PC-9 (cell line): ENCODE data around the gene GATA3. TPM values are rescaled to one million over a fixed set of nuclear protein-coding genes. Genes with fewer than 3 reads are reported as not detected.

ENCODE experiments used
- BruUV-seq: library from RNA; stranded (reverse); fragments of 400-500 nt; replicated peaks from 2 replicates; lab custom pipeline; 2021; lab: Mats Ljungman, UMichigan
- CTCF ChIA-PET: fragments of 300-600 bp; sonication (Branson Sonifier 250); formaldehyde crosslinking; loops from one replicate; lab custom pipeline; 2022; ENCODE audit warnings: antibody characterized with exemption; lab: Charles Lee
- POLR2A ChIA-PET: fragments of 300-600 bp; sonication (Branson Sonifier 250); formaldehyde crosslinking; loops from one replicate; lab custom pipeline; 2022; ENCODE audit warnings: antibody characterized with exemption; ENCODE audit not compliant: unreplicated experiment; lab: Charles Lee
- DNase-seq, 2 experiments: peaks; one replicate each; pipeline versions ENCODE4 v3.0.0 to v3.0.0-alpha.2; 2015 to 2022; ENCODE audit warnings: mixed read lengths in 1 of 2
- H2AFZ ChIP-seq: fragments of 200-600 bp; sonication (generic); 2 replicates; pipeline ENCODE4 v1.8.1; 2017; ENCODE audit warnings: antibody characterized with exemption
- H3F3A ChIP-seq: fragments of 200-600 bp; sonication (generic); 2 replicates; pipeline ENCODE4 v1.8.1; 2017; ENCODE audit warnings: antibody characterized with exemption, mild to moderate bottlenecking, low read depth; ENCODE audit not compliant: insufficient read depth
- H3K27ac ChIP-seq: fragments of 200-600 bp; sonication (generic); 2 replicates; pipeline ENCODE4 v1.6.1; 2016; ENCODE audit warnings: mixed run types
- H3K27me3 ChIP-seq: fragments of 200-600 bp; sonication (generic); 2 replicates; pipeline ENCODE4 v1.6.1; 2016; ENCODE audit warnings: low read depth, mixed run types; ENCODE audit not compliant: insufficient read depth
- H3K36me3 ChIP-seq: fragments of 200-600 bp; sonication (generic); 2 replicates; pipeline ENCODE4 v1.6.1; 2016; ENCODE audit warnings: low read depth, mixed run types
- H3K4me1 ChIP-seq: fragments of 200-600 bp; sonication (generic); replicated peaks from 2 replicates; pipeline ENCODE4 v1.6.1; 2016; ENCODE audit warnings: mixed run types; ENCODE audit not compliant: insufficient read depth
- H3K4me2 ChIP-seq: fragments of 200-600 bp; sonication (generic); 2 replicates; pipeline ENCODE4 v1.6.1; 2017; ENCODE audit warnings: mixed run types
- H3K4me3 ChIP-seq: fragments of 200-600 bp; sonication (generic); 2 replicates; pipeline ENCODE4 v1.6.1; 2016; ENCODE audit warnings: mixed run types
- H3K79me2 ChIP-seq: fragments of 200-600 bp; sonication (generic); 2 replicates; pipeline ENCODE4 v1.6.1; 2017; ENCODE audit warnings: low read depth, mixed run types
- H3K9me2 ChIP-seq: fragments of 200-600 bp; sonication (generic); 2 replicates; pipeline ENCODE4 v1.8.1; 2017; ENCODE audit warnings: mild to moderate bottlenecking; ENCODE audit not compliant: insufficient read depth
- H3K9me3 ChIP-seq: fragments of 200-600 bp; sonication (generic); 2 replicates; pipeline ENCODE4 v1.8.1; 2016; ENCODE audit warnings: low read depth; ENCODE audit not compliant: insufficient read depth
- H4K20me1 ChIP-seq: fragments of 200-600 bp; sonication (generic); 2 replicates; pipeline ENCODE4 v1.8.1; 2017; ENCODE audit not compliant: insufficient read depth
- EZH2 ChIP-seq: fragments of 200-600 bp; sonication (generic); IDR thresholded peaks from 2 replicates; pipeline ENCODE4 v1.8.0; 2017; ENCODE audit warnings: antibody characterized with exemption, low read depth
- intact Hi-C: fragments of 100-400 bp; cut with micrococcal nuclease; formaldehyde crosslinking; loops from one replicate; pipeline ENCODE4 v1.10.0; 2022; ENCODE audit not compliant: unreplicated experiment
- total RNA-seq: library from RNA; stranded (reverse); gene quantifications from 2 replicates; pipeline ENCODE4 v1.2.3, GENCODE V29; 2021
- TF ChIP-seq, protein P1 (sequence below): fragments of 200-600 bp; sonication (generic); conservative IDR thresholded peaks from 2 replicates; pipeline ENCODE4 v1.6.1; 2017; ENCODE audit warnings: mixed run types, antibody characterized with exemption, mild to moderate bottlenecking, moderate library complexity

The GATA3 gene
- total RNA-seq, 1 experiment from 2014 or later = 43.6 TPM

DNA sequence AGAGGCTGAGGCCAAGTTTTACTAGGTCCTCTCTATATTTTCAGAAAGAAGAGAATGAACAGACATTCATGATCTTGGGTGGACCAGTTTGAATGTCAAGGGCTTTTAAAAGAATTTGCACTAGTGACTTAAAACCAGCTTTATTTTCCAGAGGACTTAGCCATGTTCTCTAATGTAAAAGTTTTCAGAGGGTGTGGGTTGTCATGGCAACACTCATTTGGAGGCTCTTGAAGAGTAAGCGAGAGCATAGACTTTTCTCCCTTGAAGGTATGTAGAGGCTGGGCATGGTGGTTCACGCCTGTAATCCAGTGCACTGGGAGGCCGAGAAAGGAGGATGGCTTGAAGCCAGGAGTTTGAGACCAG lies 61.1 kb downstream of the GATA3 start:
- no peak overlapping the region for H3K27ac ChIP-seq
- no TSS peak for BruUV-seq
- no peaks in the 10 kb centered on the region for H3K9me2 ChIP-seq
- TF ChIP-seq, protein P1, sequence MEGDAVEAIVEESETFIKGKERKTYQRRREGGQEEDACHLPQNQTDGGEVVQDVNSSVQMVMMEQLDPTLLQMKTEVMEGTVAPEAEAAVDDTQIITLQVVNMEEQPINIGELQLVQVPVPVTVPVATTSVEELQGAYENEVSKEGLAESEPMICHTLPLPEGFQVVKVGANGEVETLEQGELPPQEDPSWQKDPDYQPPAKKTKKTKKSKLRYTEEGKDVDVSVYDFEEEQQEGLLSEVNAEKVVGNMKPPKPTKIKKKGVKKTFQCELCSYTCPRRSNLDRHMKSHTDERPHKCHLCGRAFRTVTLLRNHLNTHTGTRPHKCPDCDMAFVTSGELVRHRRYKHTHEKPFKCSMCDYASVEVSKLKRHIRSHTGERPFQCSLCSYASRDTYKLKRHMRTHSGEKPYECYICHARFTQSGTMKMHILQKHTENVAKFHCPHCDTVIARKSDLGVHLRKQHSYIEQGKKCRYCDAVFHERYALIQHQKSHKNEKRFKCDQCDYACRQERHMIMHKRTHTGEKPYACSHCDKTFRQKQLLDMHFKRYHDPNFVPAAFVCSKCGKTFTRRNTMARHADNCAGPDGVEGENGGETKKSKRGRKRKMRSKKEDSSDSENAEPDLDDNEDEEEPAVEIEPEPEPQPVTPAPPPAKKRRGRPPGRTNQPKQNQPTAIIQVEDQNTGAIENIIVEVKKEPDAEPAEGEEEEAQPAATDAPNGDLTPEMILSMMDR = no peak
- no peak for TF ChIP-seq EZH2
- no peaks in the 10 kb centered on the region for H4K20me1 ChIP-seq
- no peaks in the 10 kb centered on the region for H3K4me1 ChIP-seq
- H3K9me3 ChIP-seq = no peaks in the 10 kb centered on the region
- no peak overlapping the region for H2AFZ ChIP-seq
- no peaks in the 10 kb centered on the region for H3K36me3 ChIP-seq
- CTCF ChIA-PET = no interaction called here
- intact Hi-C loops = no loop called here
- H3K27me3 ChIP-seq = no peaks in the 10 kb centered on the region
- no peak for DNase-seq
- no peaks in the 10 kb centered on the region for H3K79me2 ChIP-seq
- H3K4me2 ChIP-seq = no peak overlapping the region
- POLR2A ChIA-PET = interaction anchor here (0.6 kb wide), 1 partner anchor 325 kb away, joined by 6 read pairs; no protein-coding TSS in a partner anchor
- no peak overlapping the region for H3K4me3 ChIP-seq
- H3F3A ChIP-seq = no peaks in the 10 kb centered on the region

DNA sequence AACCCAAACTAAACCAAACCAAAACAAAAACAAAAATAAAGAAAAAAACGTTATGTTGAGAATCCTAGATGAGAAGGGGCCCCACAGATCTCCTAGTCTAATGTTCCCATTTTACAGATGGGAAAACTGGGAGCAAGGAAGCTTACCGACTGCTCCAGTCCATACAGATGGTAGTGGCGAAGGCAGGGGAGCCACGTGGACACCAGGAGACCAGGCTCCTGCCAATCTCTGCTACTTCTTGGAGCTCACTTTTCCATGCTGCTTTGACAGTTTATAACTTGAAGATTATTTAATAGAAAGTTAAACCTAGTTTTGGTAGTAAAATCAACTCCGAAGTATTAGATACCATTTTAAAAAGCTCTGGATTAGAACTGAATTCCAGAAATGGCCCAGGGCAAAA lies 62.0 kb downstream of the GATA3 start:
- H2AFZ ChIP-seq = no peak overlapping the region
- H3K36me3 ChIP-seq = no peaks in the 10 kb centered on the region
- no TSS peak for BruUV-seq
- H4K20me1 ChIP-seq = no peaks in the 10 kb centered on the region
- H3K79me2 ChIP-seq = no peaks in the 10 kb centered on the region
- H3K27ac ChIP-seq = no peak overlapping the region
- ChIA-PET CTCF (no interaction called here), POLR2A (no interaction called here)
- H3K9me2 ChIP-seq = no peaks in the 10 kb centered on the region
- intact Hi-C loops = no loop called here
- no peak overlapping the region for H3K4me2 ChIP-seq
- DNase-seq = no peak
- H3F3A ChIP-seq = no peaks in the 10 kb centered on the region
- H3K4me3 ChIP-seq = no peak overlapping the region
- no peak for TF ChIP-seq EZH2
- H3K4me1 ChIP-seq = no peaks in the 10 kb centered on the region
- no peaks in the 10 kb centered on the region for H3K9me3 ChIP-seq
- no peaks in the 10 kb centered on the region for H3K27me3 ChIP-seq

DNA sequence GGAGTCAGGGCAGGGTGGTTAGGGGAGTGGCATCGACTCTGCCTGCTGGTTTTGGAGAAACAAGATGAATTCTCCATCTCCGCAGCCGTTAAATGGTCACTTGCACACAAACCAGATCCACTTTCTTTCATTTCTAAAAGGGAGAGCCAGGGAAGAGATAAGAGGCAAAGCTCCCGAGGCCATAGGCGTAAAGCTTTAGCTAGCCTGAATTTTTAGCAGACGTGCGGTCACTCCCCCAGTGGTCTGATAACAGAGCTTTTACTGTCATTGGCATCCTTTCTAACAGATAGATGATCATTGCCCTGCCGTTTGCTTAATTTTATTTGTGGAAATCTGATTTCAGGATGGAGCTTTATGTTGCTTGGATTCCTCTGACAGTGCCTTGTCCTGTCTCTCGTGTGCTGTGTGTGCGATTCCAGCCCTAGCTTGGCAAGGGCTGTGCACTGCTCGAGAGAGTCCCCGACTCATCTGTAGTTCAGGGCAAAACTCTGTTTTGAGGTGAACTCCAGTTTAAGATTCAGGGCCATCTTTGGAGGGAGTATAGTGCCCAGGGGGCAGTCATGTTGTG lies 62.5 kb downstream of the GATA3 start:
- no peak overlapping the region for H3K27ac ChIP-seq
- no peak for DNase-seq
- H4K20me1 ChIP-seq = no peaks in the 10 kb centered on the region
- ChIA-PET POLR2A (no interaction called here), CTCF (no interaction called here)
- no peaks in the 10 kb centered on the region for H3K9me3 ChIP-seq
- H3K27me3 ChIP-seq = no peaks in the 10 kb centered on the region
- H3K4me2 ChIP-seq = no peak overlapping the region
- intact Hi-C loops = no loop called here
- H2AFZ ChIP-seq = no peak overlapping the region
- no TSS peak for BruUV-seq
- H3K4me1 ChIP-seq = no peaks in the 10 kb centered on the region
- no peaks in the 10 kb centered on the region for H3K9me2 ChIP-seq
- TF ChIP-seq, protein P1 = no peak
- no peak for TF ChIP-seq EZH2
- H3K79me2 ChIP-seq = no peaks in the 10 kb centered on the region
- no peaks in the 10 kb centered on the region for H3K36me3 ChIP-seq
- no peak overlapping the region for H3K4me3 ChIP-seq
- H3F3A ChIP-seq = no peaks in the 10 kb centered on the region
